Adrenal gland (tissue), 12 donors: Measurements from ENCODE around the gene ITPRIP. TPM values are rescaled to one million over a fixed set of nuclear protein-coding genes. Genes with fewer than 3 reads are reported as not detected.

Experiments
- DNase-seq, 7 donors: peaks; one replicate each; pipeline ENCODE4 v3.0.0-alpha.2; 2019 to 2020
- H3K27ac ChIP-seq, 5 donors: fragments of 200-600 bp; sonication (generic) in 4 of 5; 1 replicate in 3 of 5; 2 replicates in 2 of 5; pipeline versions ENCODE4 v1.5.1 to v1.8.0; 2016 to 2020; ENCODE audit warnings: mild to moderate bottlenecking in 1 of 5
- H3K27me3 ChIP-seq: fragments of 200-600 bp; 2 replicates; pipeline ENCODE4 v1.8.0; 2021
- H3K36me3 ChIP-seq, 2 donors: fragments of 200-600 bp; replicated peaks in 1 of 2; 1 replicate in 1 of 2; 2 replicates in 1 of 2; pipeline versions ENCODE4 v1.5.1 to v1.8.0; 2018 to 2022
- H3K4me1 ChIP-seq, 2 donors: fragments of 200-600 bp; replicated peaks in 1 of 2; 1 replicate in 1 of 2; 2 replicates in 1 of 2; pipeline versions ENCODE4 v1.5.1 to v1.8.0; 2018 to 2021
- H3K4me3 ChIP-seq, 4 donors: fragments of 200-600 bp; sonication (generic) in 3 of 4; one replicate each; pipeline ENCODE4 v1.5.1; 2016 to 2018
- H3K9me3 ChIP-seq, 3 donors: fragments of 200-600 bp; sonication (generic) in 1 of 3; replicated peaks in 1 of 3; 1 replicate in 2 of 3; 2 replicates in 1 of 3; pipeline versions ENCODE4 v1.5.1 to v1.8.0; 2016 to 2021
- POLR2A ChIP-seq, 2 donors: fragments of 450-650 bp; IDR thresholded peaks; one replicate each; pipeline ENCODE4 v1.6.1; 2017; ENCODE audit warnings: antibody characterized with exemption in 2 of 2, mild to moderate bottlenecking in 2 of 2, moderate library complexity in 1 of 2
- WGBS, 4 donors: extraction: QIAGEN DNeasy Blood & Tissue Kit in 2 of 4; methylation state at CpG; one replicate each; pipeline versions ENCODE4 v1.1.5 to v1.1.7; 2013 to 2017; 5-methylcytosine and 5-hydroxymethylcytosine counted together
- intact Hi-C, 2 donors: fragments of 100-400 bp; cut with DNase I; formaldehyde crosslinking; loops; one replicate each; pipeline versions ENCODE4 v1.14.1 to v1.15.0; 2022 to 2023
- polyA plus RNA-seq, 3 donors: library from polyadenylated mRNA; stranded (reverse); fragments of 200-250 nt in 2 of 3; fragments of 350-450 nt in 1 of 3; fragmentation: Illumina TruSeq in 1 of 3; extraction: RNeasy Lipid Tissue Mini Kit (QIAGEN cat#74804) in 1 of 3; gene quantifications; one replicate each; pipeline ENCODE4 v1.2.3, GENCODE V29; 2013 to 2014
- total RNA-seq, 9 donors: library from RNA; depleted of rRNA in 4 of 9; stranded (reverse); fragments of >200 nt in 4 of 9; fragments of 120-200 nt in 1 of 9; fragmentation: NEBNext Ultra II Directional in 1 of 9; extraction: Animal tissue kit (Norgen Biotek cat#: 25700) in 1 of 9; gene quantifications; one replicate each; pipeline versions ENCODE4 v1.1.0 to v1.2.4, GENCODE V29; 2013 to 2023
- TF ChIP-seq, protein P1 (sequence below), 6 experiments: fragments of 450-650 bp in 4 of 6; fragments of 200-600 bp in 2 of 6; sonication (generic) in 1 of 6; IDR thresholded peaks; 1 replicate in 5 of 6; 2 replicates in 1 of 6; pipeline versions ENCODE4 v1.5.1 to v1.8.0; 2016 to 2021; ENCODE audit warnings: antibody characterized with exemption in 6 of 6, mild to moderate bottlenecking in 2 of 6, moderate library complexity in 1 of 6
- donor health status: healthy with polysubstance abuse.
- donor health status: Bipolar disorder and iron deficiency.
- donor health status: DM: yes; HTN: yes; CAD: no.
- donor health status: DM: no; HTN: no; CAD: no.
- donor health status: DM: no; HTN: no; CAD: no.
- donor health status: DM: yes; HTN: yes; CAD: no.

ITPRIP gene
- total and polyA plus RNA-seq, 12 donors = 4.2 to 27.0 (median 19.1) TPM

DNA sequence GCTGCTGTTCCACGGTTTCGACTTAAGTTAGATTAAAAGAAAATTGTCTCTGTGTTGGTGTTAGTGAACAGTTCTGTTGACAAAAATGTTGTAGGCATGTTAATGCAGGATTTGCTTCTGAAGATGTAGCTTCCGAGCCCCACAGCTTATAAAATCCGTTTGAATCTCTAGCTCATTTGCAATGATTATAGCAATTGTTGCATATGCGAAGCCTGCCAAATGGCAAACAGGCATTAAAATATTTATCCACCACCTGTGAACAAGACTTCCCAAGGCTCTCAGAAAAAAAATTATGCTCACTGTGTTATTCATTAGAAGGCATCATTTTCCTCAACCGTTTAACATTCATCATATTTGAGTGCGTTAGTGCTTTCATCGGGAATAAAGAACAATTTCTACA, 29.6 kb upstream of the ITPRIP start:
- Histone ChIP-seq H3K4me1 (no peaks in the 10 kb centered on the region), H3K27me3 (no peaks in the 10 kb centered on the region), H3K27ac (no peak overlapping the region), H3K36me3 (no peaks in the 10 kb centered on the region), H3K4me3 (no peak overlapping the region), H3K9me3 (no peaks in the 10 kb centered on the region)
- 59 to 70% (median 67%) methylated on average over 8 of the region's 8 CpGs for WGBS, 4 donors
- TF ChIP-seq, protein P1, sequence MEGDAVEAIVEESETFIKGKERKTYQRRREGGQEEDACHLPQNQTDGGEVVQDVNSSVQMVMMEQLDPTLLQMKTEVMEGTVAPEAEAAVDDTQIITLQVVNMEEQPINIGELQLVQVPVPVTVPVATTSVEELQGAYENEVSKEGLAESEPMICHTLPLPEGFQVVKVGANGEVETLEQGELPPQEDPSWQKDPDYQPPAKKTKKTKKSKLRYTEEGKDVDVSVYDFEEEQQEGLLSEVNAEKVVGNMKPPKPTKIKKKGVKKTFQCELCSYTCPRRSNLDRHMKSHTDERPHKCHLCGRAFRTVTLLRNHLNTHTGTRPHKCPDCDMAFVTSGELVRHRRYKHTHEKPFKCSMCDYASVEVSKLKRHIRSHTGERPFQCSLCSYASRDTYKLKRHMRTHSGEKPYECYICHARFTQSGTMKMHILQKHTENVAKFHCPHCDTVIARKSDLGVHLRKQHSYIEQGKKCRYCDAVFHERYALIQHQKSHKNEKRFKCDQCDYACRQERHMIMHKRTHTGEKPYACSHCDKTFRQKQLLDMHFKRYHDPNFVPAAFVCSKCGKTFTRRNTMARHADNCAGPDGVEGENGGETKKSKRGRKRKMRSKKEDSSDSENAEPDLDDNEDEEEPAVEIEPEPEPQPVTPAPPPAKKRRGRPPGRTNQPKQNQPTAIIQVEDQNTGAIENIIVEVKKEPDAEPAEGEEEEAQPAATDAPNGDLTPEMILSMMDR (IDR thresholded peaks at IDR 0.05) = no peak
- no peak for TF ChIP-seq POLR2A (IDR thresholded peaks at IDR 0.05)
- no peak for DNase-seq
- intact Hi-C loops = no loop called here

DNA sequence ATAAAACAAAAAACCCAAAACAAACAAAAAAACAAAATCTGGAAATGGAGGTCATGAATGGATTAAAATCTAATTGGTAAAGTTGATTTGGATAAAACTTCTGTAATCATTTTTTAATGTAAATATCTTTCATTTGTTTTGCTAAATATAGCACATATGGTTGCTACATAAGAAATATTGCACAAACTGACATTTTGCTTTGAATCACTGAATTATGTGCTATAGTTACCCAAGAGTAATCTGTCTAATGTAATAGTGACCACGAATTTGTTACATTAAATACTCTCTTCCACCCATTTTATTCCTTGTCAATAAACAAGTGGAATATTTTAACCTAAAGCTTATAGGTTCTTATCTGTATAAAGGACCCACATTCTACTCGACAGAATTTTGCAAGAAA, 21.5 kb upstream of the ITPRIP start:
- Histone ChIP-seq H3K36me3 (no peaks in the 10 kb centered on the region), H3K27ac (no peak overlapping the region), H3K4me1 (no peaks in the 10 kb centered on the region), H3K27me3 (no peaks in the 10 kb centered on the region), H3K4me3 (no peak overlapping the region), H3K9me3 (no peaks in the 10 kb centered on the region)
- intact Hi-C loops = no loop called here
- DNase-seq = no peak
- 58 to 69% (median 68%) methylated on average over 2 of the region's 2 CpGs for WGBS, 4 donors
- TF ChIP-seq POLR2A (IDR thresholded peaks at IDR 0.05) = no peak
- TF ChIP-seq, protein P1 (IDR thresholded peaks at IDR 0.05) = no peak

DNA sequence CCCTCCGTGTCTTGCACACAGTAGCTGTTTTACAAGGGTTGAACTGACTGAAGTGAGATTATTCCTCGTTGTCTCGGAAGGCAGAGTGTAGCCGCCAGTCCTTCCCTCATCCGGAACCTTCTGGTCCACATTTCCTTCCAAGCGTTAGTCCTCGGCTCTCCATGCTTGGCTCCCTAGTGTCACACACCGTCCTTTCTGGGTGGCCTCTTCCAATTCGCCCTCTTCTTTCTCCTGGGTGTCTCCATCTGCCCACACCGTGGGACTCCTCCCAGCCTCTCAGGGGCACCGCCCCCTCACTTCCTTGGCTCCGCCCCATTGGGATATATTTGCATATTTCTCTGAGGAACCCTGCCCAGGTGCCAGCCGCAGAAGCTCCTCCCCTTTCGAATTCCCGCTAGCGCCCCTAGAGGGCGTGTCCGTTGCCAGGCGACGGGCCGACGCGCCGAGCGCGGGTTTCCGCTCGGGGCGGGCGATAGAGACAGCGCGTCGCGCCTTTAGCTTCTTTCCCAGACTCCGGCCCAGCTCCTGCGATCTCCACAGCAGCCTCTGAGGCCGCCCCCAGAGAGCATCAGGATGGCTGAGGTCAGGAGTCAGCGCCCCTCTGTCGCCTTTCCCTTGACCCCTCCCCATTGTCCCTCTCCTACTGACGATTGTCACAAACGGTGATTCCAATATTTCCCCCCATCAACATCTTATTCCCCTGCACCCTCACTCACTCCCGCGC, 15.2 kb upstream of the ITPRIP start, which contains the start of gene CFAP58:
TSS of gene CFAP58 (plus strand) at position 509 of the 724 bp plus-strand sequence. CDS start at position 574, 65 bp downstream.
- Histone ChIP-seq H3K27ac (peak within 1 kb of the TSS in 1 of 5 donors; percentile 33), H3K9me3 (no peaks in the 10 kb centered on the region), H3K4me1 (peaks cover 16 to 29% of the 10 kb centered on the region in 2 donors), H3K36me3 (no peaks in the 10 kb centered on the region), H3K4me3 (peak within 1 kb of the TSS in 1 of 4 donors; percentile 63), H3K27me3 (no peaks in the 10 kb centered on the region)
- intact Hi-C loops = loop anchor here in 1 of 2 donors (5.0 kb wide), 1 partner anchor 46 kb away; no protein-coding TSS in a partner anchor
- WGBS, 4 donors = 2 to 7% (median 3%) methylated on average over 21 to 43 of the region's 43 CpGs
- DNase-seq = peak; percentile 95 to 98 (median 96)
- peak in 1 of 2 donors; percentile 55 for TF ChIP-seq POLR2A (IDR thresholded peaks at IDR 0.05)
- TF ChIP-seq, protein P1 (IDR thresholded peaks at IDR 0.05) = peak; percentile 55 to 86 (median 62)

DNA sequence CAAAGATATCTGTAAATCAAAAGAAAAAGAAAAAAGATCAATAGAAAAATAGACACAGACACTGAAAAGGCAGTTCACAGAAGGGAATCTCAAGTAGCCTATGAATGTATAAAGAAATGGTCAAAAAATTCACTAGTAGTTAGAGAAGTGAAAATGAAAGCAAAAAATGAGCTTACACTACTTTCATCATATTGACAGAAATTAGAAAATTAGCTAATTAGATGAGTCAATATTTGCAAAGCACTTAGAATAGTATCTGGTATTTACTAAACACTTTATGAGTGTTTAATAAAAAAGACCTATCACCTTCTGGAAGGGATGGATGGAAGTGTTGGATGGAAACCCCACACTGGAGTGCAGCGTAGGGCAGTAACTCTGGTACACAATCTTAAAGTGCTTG, 13.7 kb upstream of the ITPRIP start:
- Histone ChIP-seq H3K4me1 (peaks cover 16 to 29% of the 10 kb centered on the region in 2 donors), H3K4me3 (no peak overlapping the region), H3K9me3 (no peaks in the 10 kb centered on the region), H3K27me3 (no peaks in the 10 kb centered on the region), H3K36me3 (no peaks in the 10 kb centered on the region), H3K27ac (no peak overlapping the region)
- DNase-seq = no peak
- intact Hi-C loops = loop anchor here in 1 of 2 donors (5.0 kb wide), 1 partner anchor 45 kb away; no protein-coding TSS in a partner anchor
- WGBS, 4 donors = 82 to 96% (median 89%) methylated on average over 1 of the region's 1 CpG
- TF ChIP-seq, protein P1 (IDR thresholded peaks at IDR 0.05) = no peak
- no peak for TF ChIP-seq POLR2A (IDR thresholded peaks at IDR 0.05)
